GM18873 (cell line): Measurements from ENCODE around the gene OPRM1.

Experiments
- ATAC-seq: cut with Tn5 transposase; IDR thresholded peaks from one replicate; pipeline ENCODE4 v1.9.1; 2021; ENCODE audit warnings: mild to moderate bottlenecking, moderate library complexity, moderate number of reproducible peaks; ENCODE audit not compliant: unreplicated experiment, low FRiP score

Gene OPRM1

DNA sequence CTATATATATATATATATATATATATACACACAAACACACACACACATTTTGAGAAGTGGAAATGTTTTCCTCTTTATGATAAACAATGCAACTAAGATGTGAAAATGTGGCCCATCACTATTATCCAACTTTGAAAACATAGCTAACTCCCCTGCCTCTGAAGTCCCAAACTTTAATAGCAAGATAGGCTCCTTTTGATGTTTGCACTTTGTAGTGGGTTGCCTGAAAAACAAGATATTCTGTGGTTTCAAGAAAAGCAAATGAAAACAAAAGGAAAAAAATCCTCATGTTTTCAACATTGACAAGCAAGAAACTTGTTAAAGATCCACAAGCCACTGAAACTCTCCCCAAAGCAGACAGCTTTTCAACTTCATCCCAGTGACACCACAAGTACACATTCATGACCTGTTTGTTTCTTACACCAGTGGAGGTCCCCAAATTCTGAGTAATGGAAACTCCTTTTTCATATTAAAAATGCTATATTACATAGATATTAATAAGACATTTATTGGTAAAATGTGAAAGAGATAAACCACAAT lies 227.6 kb downstream of the OPRM1 start:
- no peak for ATAC-seq

DNA sequence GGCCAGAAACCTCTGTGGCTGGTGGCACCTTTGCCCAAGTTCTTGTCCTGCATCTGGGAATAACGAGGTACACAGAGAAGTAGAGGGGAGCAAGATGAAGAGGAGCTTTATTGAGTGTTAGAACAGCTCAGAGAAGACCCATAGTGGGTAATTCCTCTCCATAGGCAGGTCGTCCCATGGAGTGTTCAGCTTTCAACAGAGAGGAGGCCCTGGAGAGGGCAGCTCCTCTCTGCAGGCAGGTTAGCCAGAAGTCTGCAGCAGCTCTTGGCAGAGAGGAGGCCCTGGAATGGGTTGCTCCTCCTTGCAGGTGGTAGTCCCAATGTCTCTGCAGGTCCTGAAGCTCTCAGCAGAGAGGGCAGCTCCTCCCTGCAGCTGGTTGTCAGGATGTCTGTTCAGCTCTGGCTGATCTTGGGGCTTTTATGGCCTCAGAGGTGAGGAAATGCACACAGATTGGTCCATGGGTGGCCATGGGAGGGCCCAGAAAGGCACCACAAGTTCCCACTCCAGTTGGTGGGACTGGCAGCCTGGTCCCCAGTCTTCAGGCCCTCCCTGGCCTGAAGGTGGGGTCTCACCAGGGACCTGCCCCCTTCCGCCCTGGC lies 228.6 kb downstream of the OPRM1 start:
- ATAC-seq = no peak

DNA sequence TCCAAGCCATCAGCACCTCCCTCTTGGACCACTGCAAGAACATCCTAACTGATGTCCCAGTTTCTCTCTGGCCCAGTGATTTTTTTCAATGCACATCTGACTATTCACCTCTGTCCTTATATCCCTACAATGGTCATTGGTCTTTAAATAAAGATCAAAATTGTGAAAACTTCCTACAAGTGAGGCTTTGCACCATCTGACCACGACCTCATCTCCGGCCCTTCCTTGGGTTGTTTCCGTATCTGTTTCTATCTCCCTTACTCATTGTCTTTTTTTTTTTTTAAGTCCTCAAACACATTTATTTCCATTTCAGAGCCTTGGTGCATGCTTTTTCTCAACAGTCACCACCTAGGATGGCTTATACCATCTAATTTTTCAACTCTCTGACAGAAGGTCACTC lies 229.4 kb downstream of the OPRM1 start:
- ATAC-seq = no peak

DNA sequence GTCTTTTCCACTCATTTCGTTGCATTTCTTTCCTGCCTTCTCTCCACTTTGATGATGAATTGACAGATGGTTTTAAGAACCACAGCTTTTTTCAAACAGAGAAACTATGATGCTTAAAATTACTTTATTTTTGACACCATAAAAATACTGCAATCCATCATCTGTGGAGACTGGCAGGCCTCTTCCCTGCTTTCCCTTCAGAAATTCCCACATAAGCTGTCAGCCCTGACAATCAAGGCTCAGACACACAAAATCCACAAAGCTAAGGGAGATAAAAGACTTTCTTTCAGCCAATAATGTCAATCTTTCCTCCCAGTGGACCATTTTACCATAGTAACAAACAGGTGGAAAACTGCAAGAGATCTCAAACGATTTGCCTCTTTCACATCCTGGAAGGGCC lies 235.1 kb downstream of the OPRM1 start:
- no peak for ATAC-seq

DNA sequence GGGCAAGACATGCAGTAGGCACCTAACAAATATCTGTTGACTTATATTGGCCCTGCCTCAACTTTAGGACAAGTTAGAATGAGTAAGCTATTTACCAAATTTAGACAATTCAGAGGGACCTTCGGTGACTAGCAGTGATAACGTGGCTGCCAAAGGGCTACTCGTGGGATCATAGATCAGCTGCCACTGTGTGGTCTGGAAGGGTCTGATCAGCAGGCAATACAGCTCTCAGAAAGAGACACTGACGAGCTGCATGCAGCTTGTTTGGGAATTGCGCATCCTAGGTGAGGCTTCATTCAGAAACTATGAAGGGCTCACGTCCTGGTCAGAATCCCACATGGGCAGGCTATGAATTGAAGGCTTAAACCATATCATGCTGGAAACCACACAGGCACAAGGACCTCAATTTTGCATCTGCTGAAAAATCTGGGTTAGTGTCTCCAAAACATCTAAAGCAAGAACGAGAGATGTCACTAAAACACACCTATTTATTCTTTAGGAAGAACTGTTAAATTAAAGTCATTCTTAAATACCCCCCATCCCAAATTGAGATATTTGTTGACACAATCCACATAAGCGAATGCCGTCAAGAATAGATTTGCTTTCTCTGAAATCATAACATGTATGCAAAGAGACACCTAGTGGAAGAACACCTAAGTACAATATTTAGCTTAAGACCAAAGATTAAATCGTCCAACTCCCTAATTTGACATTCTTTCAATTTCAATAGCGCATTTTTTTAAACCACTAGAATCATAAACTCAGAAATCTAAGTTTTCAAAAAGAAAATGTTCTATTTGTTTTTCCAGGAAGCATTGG lies 238.0 kb downstream of the OPRM1 start:
- ATAC-seq = no peak

DNA sequence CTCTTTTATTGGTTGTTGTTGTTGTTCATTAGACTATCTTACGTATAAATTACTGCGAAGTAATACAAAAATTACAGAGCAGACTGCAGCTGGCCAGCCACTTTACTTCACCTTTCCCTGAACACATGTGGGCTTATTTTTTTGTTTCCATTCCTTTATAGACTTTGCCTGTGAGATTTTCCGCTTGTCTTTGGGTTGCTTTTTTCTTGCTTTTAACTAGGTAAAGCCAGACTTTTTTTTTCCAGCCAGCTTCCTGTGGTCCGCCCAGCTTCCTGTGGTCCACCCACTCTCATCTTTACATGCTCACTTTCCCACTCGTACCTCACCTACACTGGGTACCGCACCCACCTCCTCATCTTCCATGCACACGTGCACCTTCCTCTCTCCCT lies 238.6 kb downstream of the OPRM1 start:
- no peak for ATAC-seq

DNA sequence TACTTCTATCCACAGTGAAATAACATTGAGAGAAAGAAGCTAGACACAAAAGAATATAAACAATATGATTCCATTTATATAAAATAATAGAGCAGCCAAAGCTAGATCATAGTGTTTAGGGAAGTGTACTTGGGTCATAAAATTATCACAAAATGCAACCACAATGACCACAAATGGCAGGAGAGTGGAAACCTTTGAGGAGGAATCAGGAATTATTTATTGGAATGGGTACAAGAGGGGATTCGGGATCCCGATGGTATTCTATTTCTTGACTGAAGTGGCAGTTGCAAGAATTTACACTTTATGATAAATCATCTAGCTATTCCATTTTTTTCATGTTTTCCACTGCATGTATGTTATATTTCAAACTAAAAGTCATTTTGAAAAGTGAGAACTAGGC lies 241.5 kb downstream of the OPRM1 start:
- no peak for ATAC-seq

DNA sequence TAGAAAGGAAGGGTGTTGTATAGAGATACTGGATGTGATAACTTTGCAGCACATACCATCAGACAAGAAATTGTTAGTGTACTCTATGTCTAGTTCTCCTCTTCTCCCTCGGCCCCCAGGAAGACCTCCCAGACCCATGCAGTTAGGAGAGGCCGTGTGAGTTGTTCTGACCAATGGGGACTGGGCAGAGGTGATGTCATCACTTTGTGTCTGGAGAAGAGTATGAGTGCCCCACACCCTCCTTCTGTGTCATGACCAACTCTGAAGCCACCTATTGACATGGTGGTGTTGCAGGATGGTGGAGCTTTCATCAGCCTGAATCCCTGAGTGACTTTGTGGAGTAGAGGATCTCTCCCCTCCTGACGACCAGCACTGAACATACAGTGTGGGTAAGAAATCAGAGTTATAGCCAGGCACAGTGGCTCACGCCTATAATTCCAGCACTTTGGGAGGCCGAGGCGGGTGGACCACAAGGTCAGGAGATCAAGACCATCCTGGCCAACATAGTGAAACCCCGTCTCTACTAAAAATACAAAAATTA lies 245.3 kb downstream of the OPRM1 start:
- ATAC-seq = no peak

DNA sequence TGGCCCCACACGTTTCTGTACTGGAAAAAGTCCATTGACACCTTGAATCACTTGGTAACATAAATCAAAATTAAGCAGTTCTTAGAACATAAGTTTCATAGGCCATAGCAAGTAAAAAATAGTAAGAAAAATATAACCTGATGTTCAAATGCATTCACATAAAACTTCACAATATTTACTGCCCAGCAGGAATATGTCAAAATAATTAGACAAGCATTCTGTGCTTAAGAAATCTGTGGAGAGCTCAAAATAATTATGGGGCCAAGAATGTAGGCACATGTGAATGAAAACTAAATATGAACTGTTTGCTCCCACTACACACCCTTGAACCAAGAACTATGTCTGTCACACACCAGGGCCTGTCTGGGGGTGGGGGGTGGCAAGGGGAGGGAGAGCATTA lies 246.8 kb downstream of the OPRM1 start:
- ATAC-seq = no peak

DNA sequence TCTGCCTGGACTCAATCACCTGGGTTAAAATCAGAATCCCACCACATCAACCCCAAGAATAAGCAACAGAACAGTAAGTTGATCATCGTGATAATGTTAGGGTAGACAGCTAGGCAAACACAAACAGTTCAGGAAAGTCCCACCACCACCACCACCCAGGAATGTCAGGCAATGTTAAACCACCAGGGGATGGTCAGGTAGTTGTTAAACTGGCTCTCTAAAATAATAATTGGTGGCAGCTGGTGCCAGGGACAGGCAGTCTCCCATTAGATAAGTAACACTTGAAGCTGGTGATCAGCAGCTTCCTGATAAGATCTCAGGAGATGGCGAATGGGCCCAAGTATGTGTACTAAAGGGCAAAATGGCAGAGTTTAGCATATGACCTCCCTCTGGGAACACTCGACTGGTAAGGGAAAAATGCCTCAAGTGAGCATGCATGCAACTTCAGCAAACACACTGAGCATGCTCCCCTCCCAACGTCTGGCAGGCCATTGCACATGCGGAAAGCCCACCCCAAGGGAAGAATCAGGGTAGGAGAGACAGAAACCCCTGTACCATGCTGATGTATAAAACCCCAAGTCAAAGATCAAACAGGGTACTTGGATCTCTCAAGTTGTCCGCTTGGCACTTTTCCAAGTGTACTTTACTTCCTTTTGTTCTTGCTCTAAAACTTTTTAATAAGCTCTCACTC lies 250.9 kb downstream of the OPRM1 start:
- no peak for ATAC-seq

DNA sequence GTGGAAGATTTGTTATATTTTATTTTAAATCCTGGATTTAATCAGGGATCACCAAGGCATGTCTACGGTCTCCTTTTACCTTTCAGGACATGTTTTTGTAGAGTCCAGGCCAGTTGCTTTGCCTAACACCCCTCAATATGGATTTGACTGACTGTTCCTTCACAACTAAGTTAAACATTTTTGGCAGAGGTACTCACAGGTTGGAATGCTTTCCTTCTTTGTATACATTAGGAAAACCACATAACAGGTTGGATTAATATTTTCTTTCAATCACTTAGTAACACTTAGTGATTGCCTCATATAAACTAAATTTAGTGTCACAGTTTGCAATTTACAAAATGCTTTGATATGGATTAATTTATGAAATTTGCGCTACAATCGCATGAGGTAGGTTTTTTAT lies 253.0 kb downstream of the OPRM1 start:
- ATAC-seq = no peak

DNA sequence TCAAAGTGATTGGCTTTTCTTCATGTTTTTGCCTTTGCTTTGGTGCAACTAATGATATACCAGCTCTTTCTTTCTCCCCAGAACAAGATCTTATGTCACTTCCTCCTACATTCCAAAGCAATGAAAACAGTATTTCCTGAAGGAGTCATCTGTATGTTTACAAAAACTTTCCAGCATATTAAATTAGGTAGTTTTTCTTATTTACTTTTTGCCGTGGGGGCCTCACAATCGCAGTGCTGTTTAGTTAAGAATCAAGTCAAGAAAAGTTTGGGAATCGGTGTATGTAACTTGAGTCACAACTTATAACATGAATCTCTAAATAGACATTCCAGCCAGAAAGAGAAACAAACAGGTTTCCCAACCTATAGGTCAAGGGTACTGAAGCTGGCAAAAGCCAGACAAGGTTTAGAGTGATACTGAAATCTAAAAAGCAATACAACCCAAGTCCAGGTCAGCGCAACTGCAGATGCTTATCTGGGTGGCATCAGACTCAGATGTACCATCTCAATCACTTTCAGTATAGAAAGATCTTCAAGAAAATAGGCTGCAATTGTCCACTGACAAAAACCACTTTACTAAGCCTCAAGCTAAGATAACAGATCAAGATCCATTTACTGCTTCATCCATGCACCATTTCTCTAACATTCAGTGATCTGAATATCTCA lies 253.9 kb downstream of the OPRM1 start:
- ATAC-seq = no peak

DNA sequence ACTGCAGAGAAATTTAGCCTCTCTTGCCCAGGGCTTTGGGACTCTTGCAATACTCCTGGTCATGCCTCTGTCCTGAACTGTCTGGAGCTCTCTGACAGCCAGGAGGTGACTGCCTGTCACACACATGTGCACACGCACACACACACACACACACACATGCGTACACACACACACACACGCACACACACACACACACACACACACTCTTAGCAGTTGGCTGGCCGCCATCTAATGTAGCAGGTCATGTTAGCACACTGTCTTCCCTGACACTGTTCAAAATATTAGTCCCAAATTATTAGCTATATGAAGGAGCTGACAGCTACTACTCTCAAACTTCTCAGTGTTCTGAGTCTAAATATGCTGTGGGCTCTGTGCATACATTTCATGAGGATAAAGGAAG lies 256.7 kb downstream of the OPRM1 start:
- no peak for ATAC-seq
